Prostate gland (tissue), 1 donor: ENCODE measurements around the gene SLC51A.

Experiments used
- POLR2A ChIP-seq: fragments of 450-650 bp; IDR thresholded peaks from one replicate; pipeline ENCODE4 v1.6.1; 2016; ENCODE audit warnings: antibody characterized with exemption, mild to moderate bottlenecking
- POLR2AphosphoS5 ChIP-seq: sonication (generic); formaldehyde crosslinking; IDR thresholded peaks from one replicate; pipeline ENCODE4 v1.6.1; 2017; ENCODE audit warnings: antibody characterized with exemption

DNA sequence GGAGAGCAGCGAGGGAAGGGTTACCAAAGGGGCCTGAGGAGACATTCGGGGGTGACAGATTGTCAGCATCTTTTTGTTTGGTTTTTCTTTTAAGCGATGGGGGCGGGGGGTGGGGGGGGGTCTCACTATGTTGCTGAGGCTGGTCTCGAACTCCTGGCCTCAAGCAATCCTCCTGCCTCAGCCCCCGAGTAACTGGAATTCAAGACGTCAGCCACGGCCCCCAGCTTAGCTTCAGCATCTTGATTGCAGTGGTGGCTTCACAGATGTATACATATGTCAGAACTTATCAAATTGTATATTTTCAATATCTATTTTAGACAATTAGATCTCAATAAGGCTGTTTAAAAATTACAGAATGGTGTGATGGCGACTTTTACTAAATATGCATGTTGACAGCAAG, 36.0 kb upstream of the SLC51A start:
- TF ChIP-seq POLR2A, result no peak
- no peak for TF ChIP-seq POLR2AphosphoS5
